Dedifferentiated amniotic fluid mesenchymal stem cell (primary cell): ENCODE measurements around the gene ZNF292.
"Not testable (repeated sequence)": the region's sequence is repeated elsewhere in the genome, so short reads cannot be mapped to it uniquely, and the experiment has no call there.

ENCODE experiments used
- DNase-seq: peaks from one replicate; pipeline ENCODE4 v3.0.0-alpha.2; 2016; ENCODE audit errors: extremely low spot score

ZNF292 gene

DNA sequence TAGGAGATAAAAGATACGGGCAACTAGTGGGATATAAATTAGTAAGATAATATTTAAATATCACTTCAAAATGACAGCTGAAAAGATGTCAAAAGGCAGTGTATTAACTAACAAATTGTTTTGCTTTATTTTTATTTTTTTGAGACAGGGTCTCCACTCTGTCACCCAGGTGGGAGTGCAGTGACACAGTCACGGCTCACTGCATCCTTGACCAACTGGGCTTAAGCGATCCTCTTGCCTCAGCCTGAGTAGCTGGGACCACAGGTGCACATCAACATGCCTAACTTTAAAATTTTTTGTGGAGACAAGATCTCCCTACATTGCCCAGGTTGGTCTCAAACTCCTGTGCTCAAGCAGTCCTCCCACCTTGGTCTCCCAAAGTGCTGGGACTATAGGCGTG is 5.9 kb downstream of the ZNF292 start:
- DNase-seq = no peak

DNA sequence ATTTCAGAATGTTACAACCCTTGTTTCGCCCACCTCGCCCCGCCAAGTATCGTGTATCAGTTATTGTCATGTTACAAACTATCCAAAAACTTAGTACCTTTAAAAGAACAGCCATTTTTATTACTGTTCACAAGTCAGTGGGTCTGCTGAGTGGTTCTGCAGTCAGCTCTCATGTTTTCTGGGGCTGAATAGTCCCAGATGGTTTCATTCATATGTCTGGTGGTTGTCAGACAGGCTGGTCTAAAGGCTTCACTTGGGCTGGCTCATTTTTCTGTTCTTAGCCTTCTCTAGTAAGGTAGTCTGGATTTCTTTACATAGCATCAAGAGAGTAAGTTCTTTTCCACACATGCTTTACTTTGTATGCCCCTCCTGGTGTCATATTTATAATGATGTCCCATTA is 8.6 kb downstream of the ZNF292 start:
- DNase-seq = no peak

GRCh38 chr6:87164506-87164905 is 9.1 kb downstream of the ZNF292 start:
- DNase-seq = no peak

GRCh38 chr6:87165185-87165584 is 9.8 kb downstream of the ZNF292 start:
- DNase-seq = no peak

GRCh38 chr6:87171938-87172633 is 16.7 kb downstream of the ZNF292 start:
- DNase-seq = no peak

DNA sequence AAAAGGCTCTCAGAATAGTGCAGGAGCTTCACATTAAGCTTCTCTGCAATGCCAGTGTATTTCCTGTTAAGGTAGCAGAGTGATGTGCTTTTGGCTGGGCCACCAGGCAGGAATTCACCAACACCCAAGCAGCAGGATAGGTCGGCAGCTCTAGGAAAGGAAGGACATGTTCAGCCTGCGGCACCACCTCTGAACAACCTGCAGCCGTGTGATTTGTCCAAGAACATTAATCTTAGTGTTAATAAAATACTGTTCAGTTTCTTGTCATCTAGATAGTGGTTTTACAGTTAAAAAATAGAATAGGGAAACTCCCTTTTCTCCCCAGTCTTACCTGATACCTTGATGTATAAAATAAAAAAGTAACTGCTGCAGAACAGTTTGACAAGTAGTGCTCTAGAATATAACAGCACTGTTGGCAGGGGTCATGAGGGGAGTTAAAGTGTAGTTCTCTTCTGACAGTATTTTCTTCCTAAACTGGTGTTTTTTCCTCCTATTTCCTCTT is 18.8 kb downstream of the ZNF292 start:
- no peak for DNase-seq

DNA sequence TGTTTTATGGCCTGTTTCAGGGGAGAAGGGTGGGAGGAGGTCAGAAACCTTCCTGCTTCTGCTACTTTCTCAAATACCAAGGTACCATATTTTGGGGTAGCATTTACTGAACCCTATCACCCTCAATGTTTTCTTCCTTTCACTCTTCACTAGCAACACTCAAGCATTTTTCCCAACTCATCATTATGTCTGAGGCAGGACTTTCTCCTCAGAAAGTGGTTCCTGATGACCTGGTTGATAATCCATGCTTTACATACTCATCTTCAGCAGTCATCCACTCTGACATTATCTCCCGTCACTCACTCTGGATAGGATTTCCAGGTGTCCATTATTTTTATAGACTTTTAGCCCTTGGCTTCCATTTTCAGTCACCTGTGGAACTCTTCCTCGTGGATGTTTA is 21.1 kb downstream of the ZNF292 start:
- DNase-seq = no peak

DNA sequence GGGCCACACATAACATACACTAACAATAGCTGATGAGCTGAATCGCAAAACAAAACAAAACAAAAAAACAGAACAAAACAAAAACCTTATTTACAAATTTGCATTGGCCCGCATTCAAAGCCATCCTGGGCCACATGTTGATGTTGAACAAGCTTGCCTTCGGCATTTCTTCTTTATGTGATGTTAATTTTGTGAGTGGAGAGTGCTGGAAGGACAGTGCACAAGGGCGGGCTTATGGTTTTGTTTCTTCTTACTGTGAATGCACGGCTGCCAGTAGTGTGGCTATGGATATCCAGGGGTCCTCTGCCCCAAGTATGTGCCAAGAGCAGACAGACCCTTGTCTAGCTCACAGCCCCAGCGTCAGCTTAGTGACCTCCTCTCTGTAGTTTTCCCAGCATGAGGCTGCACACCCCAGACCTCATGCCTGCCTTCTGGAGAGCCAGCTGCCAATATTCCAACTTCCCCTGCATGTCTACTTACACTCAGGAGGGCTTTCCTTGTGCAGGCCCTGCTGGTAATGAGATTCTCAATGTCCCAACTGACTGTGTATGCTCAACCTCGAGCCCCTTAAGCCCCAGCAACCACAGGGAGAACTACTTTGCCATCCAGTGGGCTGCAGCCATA is 24.9 kb downstream of the ZNF292 start:
- DNase-seq = no peak

GRCh38 chr6:87181903-87182302 is 26.5 kb downstream of the ZNF292 start:
- DNase-seq = no peak

DNA sequence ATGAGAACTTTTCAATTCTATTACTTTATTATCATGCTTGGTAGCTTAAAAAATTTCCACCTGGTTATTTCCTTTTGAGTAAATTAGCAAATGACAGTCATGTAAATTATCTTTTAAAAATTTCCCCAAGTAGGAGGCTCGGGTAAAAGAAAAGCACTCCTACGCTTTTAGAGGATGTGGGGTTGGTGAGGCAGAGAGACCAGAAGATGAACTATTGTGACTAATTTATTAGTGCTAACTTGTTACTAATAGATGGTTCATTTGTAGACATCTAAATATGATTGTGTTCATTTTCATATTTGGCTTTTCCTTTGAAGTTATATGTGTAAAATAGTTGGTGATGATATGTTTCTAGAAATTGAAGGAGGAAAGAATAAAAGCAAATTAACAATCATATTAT is 27.0 kb downstream of the ZNF292 start:
- DNase-seq = no peak

GRCh38 chr6:87182940-87183339 is 27.6 kb downstream of the ZNF292 start:
- no peak for DNase-seq

- DNase-seq = no peak
Observed at GRCh38 chr6:87183687-87184086, 28.3 kb downstream of the ZNF292 start.

GRCh38 chr6:87184762-87185250 is 29.4 kb downstream of the ZNF292 start:
- DNase-seq = no peak

DNA sequence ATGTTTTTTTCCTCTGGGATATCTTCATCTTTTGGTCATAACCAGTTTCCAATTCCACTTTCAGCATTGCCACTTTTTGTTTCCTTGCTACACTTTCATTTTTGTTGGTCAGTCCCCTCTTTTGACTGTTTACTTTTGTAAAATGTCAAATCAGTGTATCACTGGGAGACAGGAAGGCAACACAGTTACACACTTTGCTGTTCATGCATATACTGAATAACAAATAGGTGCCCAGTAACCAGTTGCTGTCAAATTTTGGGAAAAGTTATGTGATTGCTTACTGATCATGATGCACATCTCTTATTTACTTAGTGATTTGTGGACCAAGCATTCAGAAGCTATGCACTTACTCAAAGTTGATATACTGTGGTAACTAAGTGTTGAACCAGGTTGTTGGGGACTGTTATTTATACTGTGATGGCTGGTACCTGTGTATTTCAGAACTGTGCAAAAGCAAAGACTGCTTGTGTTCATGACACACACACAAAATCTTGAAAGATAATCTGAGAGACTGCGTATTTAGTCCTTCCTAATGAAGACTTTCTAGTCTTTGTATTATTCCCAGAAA is 41.0 kb downstream of the ZNF292 start:
- DNase-seq = no peak

DNA sequence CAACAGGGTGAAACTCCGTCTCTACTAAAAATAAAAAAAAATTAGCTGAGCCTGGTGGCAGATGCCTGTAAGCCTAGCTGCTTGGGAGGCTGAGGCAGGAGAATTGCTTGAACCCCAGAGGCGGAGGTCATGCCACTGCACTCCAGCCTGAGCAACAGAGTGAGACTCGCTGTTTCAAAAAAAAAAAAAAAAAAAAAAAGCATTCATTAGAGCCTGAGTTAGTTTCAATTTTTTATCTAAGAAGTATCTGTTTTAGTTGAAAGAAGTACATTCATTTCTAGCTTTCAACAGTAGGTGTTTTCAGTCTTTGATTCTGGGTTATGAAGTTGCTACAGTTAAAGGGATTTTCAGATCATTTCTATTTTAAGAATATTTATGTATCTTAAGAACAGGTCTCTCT is 42.2 kb downstream of the ZNF292 start:
- DNase-seq = no peak

DNA sequence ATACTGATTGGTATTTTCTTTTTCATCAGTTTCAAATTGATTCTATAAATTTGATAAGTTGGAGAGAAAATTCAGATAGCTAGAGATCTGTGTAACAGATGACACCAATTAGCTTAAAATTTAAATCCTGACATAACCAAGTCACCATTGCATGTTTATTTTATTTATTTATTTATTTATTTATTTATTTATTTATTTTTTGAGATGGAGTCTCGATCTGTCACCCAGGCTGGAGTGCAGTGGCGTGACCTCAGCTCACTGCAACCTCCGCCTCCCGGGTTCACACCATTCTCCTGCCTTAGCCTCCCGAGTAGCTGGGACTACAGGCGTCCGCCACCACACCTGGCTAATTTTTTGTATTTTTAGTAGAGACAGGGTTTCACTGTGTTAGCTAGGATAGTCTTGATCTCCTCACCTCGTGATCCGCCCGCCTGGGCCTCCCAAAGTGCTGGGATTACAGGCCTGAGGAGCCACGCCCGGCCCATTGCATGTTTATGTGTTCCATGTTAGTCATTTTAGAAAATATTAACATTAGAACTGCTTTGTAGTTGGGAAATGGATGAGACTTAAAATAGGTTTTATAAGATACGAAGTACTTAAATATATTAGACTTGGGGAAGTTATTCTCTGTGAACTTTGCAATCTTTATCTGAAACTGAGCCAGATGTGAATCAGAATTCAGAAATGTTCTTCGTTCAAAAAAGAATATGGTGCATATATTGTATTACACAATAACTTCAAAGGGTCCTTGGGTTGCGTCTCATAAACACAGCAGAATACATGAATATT is 42.9 kb downstream of the ZNF292 start:
- not testable (repeated sequence) for DNase-seq

DNA sequence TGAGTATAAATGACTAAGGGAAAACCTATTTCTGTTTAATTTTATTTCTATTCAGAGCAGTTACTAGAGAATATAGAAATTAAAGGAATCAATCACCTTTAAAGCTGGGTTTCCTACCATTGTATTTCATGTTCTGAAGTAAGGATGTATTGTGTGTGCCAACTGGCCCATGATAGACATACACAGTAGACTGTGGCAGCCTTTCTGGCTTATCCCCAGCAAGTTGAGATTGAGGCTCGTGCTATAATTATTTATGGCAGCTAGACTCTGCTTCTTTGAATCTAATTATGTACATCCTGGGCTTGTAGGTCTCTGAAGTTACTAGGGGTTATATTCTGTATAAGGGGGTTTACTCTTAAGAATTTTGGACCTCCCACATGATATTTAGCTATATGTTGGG is 44.4 kb downstream of the ZNF292 start:
- DNase-seq = no peak

DNA sequence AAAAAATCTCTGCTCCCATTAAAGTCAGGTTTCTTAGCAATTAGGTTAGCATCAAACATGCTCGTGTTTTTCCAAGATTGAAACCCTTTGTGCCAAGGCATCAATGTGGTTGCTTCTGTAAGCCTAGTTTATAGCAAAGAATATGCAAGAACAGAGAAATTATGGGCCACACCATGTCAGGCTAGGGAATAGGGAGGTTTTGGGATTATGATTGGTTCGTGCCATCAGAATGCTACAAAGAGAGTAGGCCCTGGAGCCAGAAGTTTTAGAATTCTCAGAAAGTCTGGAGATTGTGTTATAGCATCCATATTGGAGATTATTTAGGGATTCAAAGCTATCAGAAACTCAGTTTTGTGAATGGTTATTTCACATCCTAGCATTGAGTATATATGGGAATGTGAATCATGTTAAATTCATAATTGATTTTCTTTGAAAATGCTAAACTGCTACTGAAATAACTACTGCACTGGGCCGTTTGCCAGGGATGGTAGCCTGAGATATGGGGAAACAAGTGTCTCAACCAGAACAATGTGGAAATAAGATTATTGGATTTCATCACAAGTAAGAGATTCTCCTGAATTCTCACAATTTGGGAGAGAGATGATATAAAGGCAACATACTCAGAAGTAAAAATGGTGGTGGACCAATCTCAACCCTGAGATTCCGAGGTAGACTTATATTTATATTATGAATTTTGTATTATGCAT is 45.3 kb downstream of the ZNF292 start:
- DNase-seq = no peak

DNA sequence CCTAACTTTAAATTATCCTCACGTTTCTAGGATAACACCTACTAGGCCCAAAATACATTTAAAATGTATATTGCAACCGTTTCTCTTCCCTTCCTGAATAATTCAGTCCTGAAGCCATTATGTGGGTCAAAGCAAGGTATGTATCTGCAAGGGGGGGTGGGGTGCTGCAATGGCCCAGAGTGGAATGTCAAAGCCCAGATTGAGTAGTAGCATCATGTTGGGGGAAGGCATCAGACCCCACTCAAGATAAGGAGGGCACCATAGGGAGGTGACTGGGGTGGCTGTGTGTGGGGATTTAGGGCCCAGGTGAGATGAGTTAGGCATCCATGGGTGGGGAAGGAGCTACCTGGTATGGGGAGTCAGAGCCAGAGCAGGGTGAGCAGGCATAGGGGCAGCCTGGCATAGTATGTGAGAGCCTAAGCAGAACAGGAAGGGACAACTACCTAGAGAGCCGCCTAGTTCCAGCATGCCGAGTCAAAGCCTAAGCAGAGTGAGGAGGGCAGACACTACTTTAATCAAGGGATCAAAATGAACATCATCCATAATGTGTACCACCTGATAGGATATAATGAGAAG is 48.2 kb downstream of the ZNF292 start:
- no peak for DNase-seq

GRCh38 chr6:87209812-87210211 is 54.4 kb downstream of the ZNF292 start:
- no peak for DNase-seq

GRCh38 chr6:87210979-87211378 is 55.6 kb downstream of the ZNF292 start:
- DNase-seq = no peak
